ENCODE measurements around the gene ADISSP. TPM values are rescaled to one million over a fixed set of nuclear protein-coding genes. Genes with fewer than 3 reads are reported as not detected.

Gene ADISSP
- total RNA-seq, 1 donor from 2014 or later: 15.0 TPM

GRCh38 chr20:3706774-3707507, 60.6 kb downstream of the ADISSP start:
- TF ChIP-seq CTCF (IDR thresholded peaks at IDR 0.05; ENCODE audit: insufficient read depth, low read length, severe bottlenecking): no peak
- FAIRE-seq (no peak), DNase-seq (ENCODE audit: low read depth) (no peak)
- Histone ChIP-seq H3K36me3 (ENCODE audit: control insufficient read depth, insufficient read depth, low read length) (no peaks in the 10 kb centered on the region), H3K4me3 (ENCODE audit: low read depth, low read length) (no peak overlapping the region), H3K27me3 (ENCODE audit: control insufficient read depth, insufficient read depth, low read length) (no peaks in the 10 kb centered on the region)

GRCh38 chr20:3705970-3706739, 61.4 kb downstream of the ADISSP start:
- FAIRE-seq: no peak

DNA sequence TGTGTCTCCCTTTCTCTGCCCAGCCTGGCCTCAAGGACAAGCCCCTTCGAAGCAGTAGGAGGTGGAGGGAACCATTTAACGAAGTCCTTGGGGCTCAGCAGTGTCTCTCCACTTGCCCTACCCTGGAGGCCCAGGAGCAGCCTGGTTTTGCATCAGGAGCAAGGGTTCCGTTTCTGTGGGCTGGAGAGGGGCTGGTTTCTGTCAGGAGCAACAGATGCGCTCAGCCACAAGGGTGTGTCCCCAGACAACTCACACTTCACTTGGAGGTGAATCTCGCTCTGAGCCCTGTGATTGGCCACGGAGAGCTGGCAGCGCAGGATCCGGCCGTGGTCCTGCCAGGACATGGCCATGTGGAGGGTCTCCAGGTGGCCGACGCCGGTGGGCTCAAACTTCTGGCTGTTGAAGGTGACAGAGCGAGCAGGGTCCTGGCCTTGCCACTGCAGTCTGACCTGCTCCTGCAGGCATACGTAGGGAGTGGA, 62.0 kb downstream of the ADISSP start:
- no peaks in the 10 kb centered on the region for H3K36me3 ChIP-seq (ENCODE audit: control insufficient read depth, insufficient read depth, low read length)
- no peak overlapping the region for H3K4me3 ChIP-seq (ENCODE audit: low read depth, low read length)
- DNase-seq (ENCODE audit: low read depth) (no peak), FAIRE-seq (no peak)
- no peaks in the 10 kb centered on the region for H3K27me3 ChIP-seq (ENCODE audit: control insufficient read depth, insufficient read depth, low read length)
- no peak for TF ChIP-seq CTCF (IDR thresholded peaks at IDR 0.05; ENCODE audit: insufficient read depth, low read length, severe bottlenecking)

More at GRCh38 chr20:3705970-3706739, 61.4 kb downstream of the ADISSP start:
- H3K27me3 ChIP-seq (ENCODE audit: control insufficient read depth, insufficient read depth, low read length): no peaks in the 10 kb centered on the region
- H3K4me3 ChIP-seq (ENCODE audit: low read depth, low read length): no peak overlapping the region
- DNase-seq (ENCODE audit: low read depth): no peak
- H3K36me3 ChIP-seq (ENCODE audit: control insufficient read depth, insufficient read depth, low read length): no peaks in the 10 kb centered on the region
- TF ChIP-seq CTCF (IDR thresholded peaks at IDR 0.05; ENCODE audit: insufficient read depth, low read length, severe bottlenecking): no peak

DNA sequence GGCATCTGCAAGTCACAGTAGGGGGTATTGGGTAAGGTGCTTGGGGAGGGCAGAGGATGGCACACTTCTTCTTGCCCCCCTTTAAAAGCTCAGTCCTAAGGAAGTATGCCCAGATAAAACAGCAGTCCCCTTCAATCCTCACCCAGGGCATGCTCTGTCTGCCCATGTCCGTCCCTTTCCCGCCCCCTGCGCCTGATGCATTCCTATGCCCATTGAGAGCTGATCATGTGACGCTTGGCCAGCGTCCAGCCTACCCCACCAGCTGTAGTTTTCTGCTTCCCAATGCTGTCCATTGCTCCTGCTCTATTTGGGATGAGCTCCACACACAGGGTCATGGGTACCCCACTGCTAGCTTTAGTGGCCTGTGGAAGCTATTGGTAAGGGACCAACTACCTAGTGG, 63.5 kb downstream of the ADISSP start:
- DNase-seq (ENCODE audit: low read depth): no peak
- no peak for FAIRE-seq
- Histone ChIP-seq H3K36me3 (ENCODE audit: control insufficient read depth, insufficient read depth, low read length) (no peaks in the 10 kb centered on the region), H3K27me3 (ENCODE audit: control insufficient read depth, insufficient read depth, low read length) (no peaks in the 10 kb centered on the region), H3K4me3 (ENCODE audit: low read depth, low read length) (no peak overlapping the region)
- no peak for TF ChIP-seq CTCF (IDR thresholded peaks at IDR 0.05; ENCODE audit: insufficient read depth, low read length, severe bottlenecking)

Other genes with a start within 250 kb of the ADISSP start
- gene GFRA4, start 104.4 kb downstream of the ADISSP start, total RNA-seq: not detected in 2 replicates
- gene ADAM33, start 85.7 kb downstream of the ADISSP start, total RNA-seq: under 0.01 and 0.53 TPM in 2 replicates
- not detected in 2 replicates for gene SIGLEC1, start 55.2 kb downstream of the ADISSP start, total RNA-seq
- not detected in 2 replicates for gene HSPA12B, start 35.1 kb downstream of the ADISSP start, total RNA-seq
- under 0.01 TPM in 1 of 2 replicates, not detected in the other for gene SPEF1, start 13.7 kb upstream of the ADISSP start, total RNA-seq
- 67.8 and 87.4 TPM in 2 replicates for gene CENPB, start 19.0 kb upstream of the ADISSP start, total RNA-seq
- gene CDC25B, start 28.6 kb upstream of the ADISSP start, total RNA-seq: 7.6 and 17.9 TPM in 2 replicates
- gene AP5S1, start 52.8 kb upstream of the ADISSP start, total RNA-seq: 9.5 and 12.4 TPM in 2 replicates
- gene MAVS, start 79.1 kb upstream of the ADISSP start, total RNA-seq: 9.7 and 9.9 TPM in 2 replicates
- gene PANK2, start 121.6 kb upstream of the ADISSP start, total RNA-seq: 29.7 and 40.3 TPM in 2 replicates
- 1.3 and 2.3 TPM in 2 replicates for gene RNF24, start 247.8 kb upstream of the ADISSP start, total RNA-seq